ENCODE data around the gene AEN. TPM values are rescaled to one million over a fixed set of nuclear protein-coding genes. Genes with fewer than 3 reads are reported as not detected.

The AEN gene
- total RNA-seq, 2 donors from 2014 or later = 99.4 to 155 TPM

- Mint-ChIP-seq H3K4me1 (ENCODE audit: low read depth) (peaks cover 46% of the 10 kb centered on the region), H3K9me3 (no peaks in the 10 kb centered on the region), H3K27me3 (ENCODE audit: low read depth) (no peaks in the 10 kb centered on the region), H3K36me3 (ENCODE audit: insufficient read depth in 2 of 2) (no peaks in the 10 kb centered on the region), H3K27ac (no peak overlapping the region), H3K4me3 (no peak overlapping the region)
- ATAC-seq (replicated peaks in 1 of 2) = no peak
- DNase-seq = no peak
Measured at GRCh38 chr15:88661761-88662556, 40.8 kb downstream of the AEN start.

GRCh38 chr15:88663141-88663621 is 42.0 kb downstream of the AEN start:
- Mint-ChIP-seq H3K9me3 (no peaks in the 10 kb centered on the region), H3K4me3 (no peak overlapping the region), H3K4me1 (ENCODE audit: low read depth) (peaks cover 34% of the 10 kb centered on the region), H3K36me3 (ENCODE audit: insufficient read depth in 2 of 2) (no peaks in the 10 kb centered on the region), H3K27ac (no peak overlapping the region), H3K27me3 (ENCODE audit: low read depth) (no peaks in the 10 kb centered on the region)
- no peak for ATAC-seq (replicated peaks in 1 of 2)
- no peak for DNase-seq

- H3K27me3 Mint-ChIP-seq (ENCODE audit: low read depth) = no peaks in the 10 kb centered on the region
- H3K4me1 Mint-ChIP-seq (ENCODE audit: low read depth) = peaks cover 25% of the 10 kb centered on the region
- peak overlapping the region; percentile 5 for H3K27ac Mint-ChIP-seq
- no peaks in the 10 kb centered on the region for H3K36me3 Mint-ChIP-seq (ENCODE audit: insufficient read depth in 2 of 2)
- DNase-seq (peak in 1 of 2 donors; percentile 41), ATAC-seq (replicated peaks in 1 of 2) (peak; percentile 79 to 80)
- no peaks in the 10 kb centered on the region for H3K9me3 Mint-ChIP-seq
- H3K4me3 Mint-ChIP-seq = no peak overlapping the region
Measured at GRCh38 chr15:88664151-88664778, 43.1 kb downstream of the AEN start.

- DNase-seq (no peak), ATAC-seq (replicated peaks in 1 of 2) (no peak)
- Mint-ChIP-seq H3K4me3 (no peak overlapping the region), H3K27me3 (ENCODE audit: low read depth) (peaks cover 46% of the 10 kb centered on the region), H3K36me3 (ENCODE audit: insufficient read depth in 2 of 2) (no peaks in the 10 kb centered on the region), H3K4me1 (ENCODE audit: low read depth) (no peaks in the 10 kb centered on the region), H3K27ac (no peak overlapping the region), H3K9me3 (no peaks in the 10 kb centered on the region)
Measured at GRCh38 chr15:88674661-88675060, 53.5 kb downstream of the AEN start.

GRCh38 chr15:88678755-88679154 is 57.6 kb downstream of the AEN start:
- Mint-ChIP-seq H3K27ac (no peak overlapping the region), H3K9me3 (no peaks in the 10 kb centered on the region), H3K4me1 (ENCODE audit: low read depth) (no peaks in the 10 kb centered on the region), H3K36me3 (ENCODE audit: insufficient read depth in 2 of 2) (no peaks in the 10 kb centered on the region), H3K27me3 (ENCODE audit: low read depth) (peaks cover 12% of the 10 kb centered on the region), H3K4me3 (no peak overlapping the region)
- ATAC-seq (replicated peaks in 1 of 2) (no peak), DNase-seq (no peak)

GRCh38 chr15:88680241-88681001 is 59.3 kb downstream of the AEN start:
- no peak for ATAC-seq (replicated peaks in 1 of 2)
- no peak overlapping the region for H3K4me3 Mint-ChIP-seq
- no peaks in the 10 kb centered on the region for H3K4me1 Mint-ChIP-seq (ENCODE audit: low read depth)
- no peak for DNase-seq
- H3K27me3 Mint-ChIP-seq (ENCODE audit: low read depth) = peaks cover 12% of the 10 kb centered on the region
- H3K9me3 Mint-ChIP-seq = no peaks in the 10 kb centered on the region
- H3K27ac Mint-ChIP-seq = no peak overlapping the region
- H3K36me3 Mint-ChIP-seq (ENCODE audit: insufficient read depth in 2 of 2) = no peaks in the 10 kb centered on the region

GRCh38 chr15:88681610-88682221 is 60.6 kb downstream of the AEN start:
- no peak for ATAC-seq (replicated peaks in 1 of 2)
- DNase-seq = no peak
- H3K27me3 Mint-ChIP-seq (ENCODE audit: low read depth) = peaks cover 7% of the 10 kb centered on the region
- H3K4me3 Mint-ChIP-seq = no peak overlapping the region
- no peak overlapping the region for H3K27ac Mint-ChIP-seq
- H3K4me1 Mint-ChIP-seq (ENCODE audit: low read depth) = no peaks in the 10 kb centered on the region
- H3K9me3 Mint-ChIP-seq = no peaks in the 10 kb centered on the region
- no peaks in the 10 kb centered on the region for H3K36me3 Mint-ChIP-seq (ENCODE audit: insufficient read depth in 2 of 2)

Other genes starting within 250 kb of the AEN start
- 10 to 100 TPM; 35.8 to 36.7 TPM for gene MRPL46, start 154.0 kb upstream of the AEN start, total RNA-seq
- 10 to 100 TPM; 66.6 to 66.9 TPM for gene MRPS11, start 153.6 kb upstream of the AEN start, total RNA-seq
- 1 to 10 TPM; 2.0 to 3.4 TPM for gene DET1, start 74.7 kb upstream of the AEN start, total RNA-seq
- 100 to 1,000 TPM; 102 to 215 TPM for gene ISG20, start 17.7 kb downstream of the AEN start, total RNA-seq
- not detected for gene ACAN, start 182.1 kb downstream of the AEN start, total RNA-seq

All from activated T-cell treated with anti-CD3 and anti-CD28 coated beads, Interleukin-2, amount 50 U/mL, for 72 hours (primary cell).